GM12874 (cell line): ENCODE data around the gene MTIF3.

Source experiments
- CTCF ChIP-seq: IDR thresholded peaks from 2 replicates; pipeline ENCODE4 v1.5.1; 2011; ENCODE audit warnings: low read depth, mild to moderate bottlenecking, control low read depth, low read length, moderate library complexity; ENCODE audit not compliant: insufficient read depth

The MTIF3 gene

GRCh38 chr13:27440408-27440807 lies 10.0 kb downstream of the MTIF3 start:
- TF ChIP-seq CTCF: no peak

- no peak for TF ChIP-seq CTCF
Observed at GRCh38 chr13:27437126-27437525, 13.2 kb downstream of the MTIF3 start.

GRCh38 chr13:27432611-27433210 lies 17.7 kb downstream of the MTIF3 start:
- no peak for TF ChIP-seq CTCF

- TF ChIP-seq CTCF: no peak
Observed at GRCh38 chr13:27432180-27432579, 18.2 kb downstream of the MTIF3 start.

GRCh38 chr13:27428160-27428559 lies 22.2 kb downstream of the MTIF3 start:
- TF ChIP-seq CTCF: no peak

- no peak for TF ChIP-seq CTCF
Observed at GRCh38 chr13:27427641-27428040, 22.7 kb downstream of the MTIF3 start.

- peak; percentile 32; the same call in 1 of the 2 replicates for TF ChIP-seq CTCF
Observed at GRCh38 chr13:27425918-27426630, 24.3 kb downstream of the MTIF3 start.
